HepG2 (cell line): ENCODE measurements around the gene PSMC4.

Source experiments
- ARNT2 ChIP-seq: sonication (generic); formaldehyde crosslinking; IDR thresholded peaks from 2 replicates; pipeline ENCODE4 v1.8.0; 2022; ENCODE audit warnings: mild to moderate bottlenecking, low read depth, missing genetic modification reagents, moderate library complexity
- FOXM1 ChIP-seq: sonication (generic); formaldehyde crosslinking; IDR thresholded peaks from 2 replicates; pipeline ENCODE4 v1.5.0; 2020; ENCODE audit warnings: missing genetic modification reagents
- RAD21 ChIP-seq: fragments of 450-650 bp; formaldehyde crosslinking; IDR thresholded peaks from 2 replicates; pipeline ENCODE4 v1.5.0; 2020; ENCODE audit warnings: mild to moderate bottlenecking

GRCh38 chr19:39939556-39939955 is 31.4 kb upstream of the PSMC4 start:
- TF ChIP-seq ARNT2 (CRISPR knock-in tag), result no peak
- no peak for TF ChIP-seq FOXM1 (CRISPR knock-in tag)
- no peak for TF ChIP-seq RAD21 (CRISPR knock-in tag)
